K562 (cell line): ENCODE results near the gene PPIA. TPM values are rescaled to one million over a fixed set of nuclear protein-coding genes. Genes with fewer than 3 reads are reported as not detected.
A peak's percentile ranks its signal among the peaks of the same experiment; 100 is the strongest.

Experiments used
- CC2D1A ChIP-seq: fragments of 450-650 bp; IDR thresholded peaks from 2 replicates; pipeline ENCODE4 v1.6.1; 2017; ENCODE audit warnings: mild to moderate bottlenecking
- EGR1 ChIP-seq: fragments of 450-650 bp; conservative IDR thresholded peaks from 2 replicates; pipeline ENCODE4 v1.6.1; 2017; ENCODE audit warnings: mild to moderate bottlenecking
- GABPB1 ChIP-seq: sonication (generic); formaldehyde crosslinking; IDR thresholded peaks from 2 replicates; pipeline ENCODE4 v1.8.0; 2022; ENCODE audit warnings: mild to moderate bottlenecking, missing genetic modification reagents
- JUN ChIP-seq, 2 experiments: sonication (generic) in 1 of 2; formaldehyde crosslinking in 1 of 2; IDR thresholded peaks; 2 replicates each; pipeline versions ENCODE4 v1.6.1 to v1.8.0; 2012 to 2022; ENCODE audit warnings: borderline replicate concordance in 2 of 2, mild to moderate bottlenecking in 2 of 2, improper control_type of control experiment in 1 of 2, low read depth in 1 of 2, low read length in 1 of 2, missing genetic modification reagents in 1 of 2
- MBD2 ChIP-seq: sonication (generic); IDR thresholded peaks from 2 replicates; pipeline ENCODE4 v1.6.1; 2016; ENCODE audit warnings: low read depth, borderline replicate concordance
- MLX ChIP-seq, 2 experiments: fragments of 450-650 bp in 1 of 2; sonication (generic) in 1 of 2; formaldehyde crosslinking; conservative IDR thresholded peaks; 2 replicates each; pipeline versions ENCODE4 v1.4.0 to v1.8.1; 2020 to 2022; ENCODE audit warnings: mild to moderate bottlenecking in 1 of 2, missing genetic modification reagents in 1 of 2
- NONO ChIP-seq, 2 experiments: fragments of 200-400 bp in 1 of 2; fragments of 450-650 bp in 1 of 2; formaldehyde crosslinking in 1 of 2; IDR thresholded peaks; 2 replicates each; pipeline ENCODE4 v1.6.1; 2017; ENCODE audit warnings: low read depth in 2 of 2, mild to moderate bottlenecking in 2 of 2, moderate library complexity in 2 of 2, low read length in 1 of 2
- NRF1 ChIP-seq, 2 experiments: fragments of 450-650 bp; IDR thresholded peaks in 1 of 2; conservative IDR thresholded peaks in 1 of 2; 2 replicates each; pipeline ENCODE4 v1.6.1; 2014; ENCODE audit warnings: mild to moderate bottlenecking in 2 of 2
- OTX1 ChIP-seq: fragments of 450-650 bp; formaldehyde crosslinking; IDR thresholded peaks from 2 replicates; pipeline ENCODE4 v1.4.0; 2022; ENCODE audit warnings: mild to moderate bottlenecking
- PHB ChIP-seq: fragments of 250-450 bp; sonication (Bioruptor Pico); IDR thresholded peaks from 2 replicates; pipeline ENCODE4 v1.5.0; 2021
- PYGO2 ChIP-seq: fragments of 450-650 bp; IDR thresholded peaks from 2 replicates; pipeline ENCODE4 v1.6.1; 2016; ENCODE audit warnings: mild to moderate bottlenecking, missing genetic modification characterization, moderate library complexity, missing compliant biosample characterization
- SAFB ChIP-seq: fragments of 200-400 bp; formaldehyde crosslinking; IDR thresholded peaks from 2 replicates; pipeline ENCODE4 v1.6.1; 2017; ENCODE audit warnings: low read depth, low read length, borderline replicate concordance
- SMARCE1 ChIP-seq: fragments of 450-650 bp; IDR thresholded peaks from 2 replicates; pipeline ENCODE4 v1.7.1; 2016; ENCODE audit warnings: mild to moderate bottlenecking
- SREBF2 ChIP-seq: sonication (generic); formaldehyde crosslinking; IDR thresholded peaks from 2 replicates; pipeline ENCODE4 v1.4.0; 2020; ENCODE audit warnings: mild to moderate bottlenecking, missing genetic modification reagents
- SUPT5H ChIP-seq: fragments of 450-650 bp; IDR thresholded peaks from 2 replicates; pipeline ENCODE4 v1.6.1; 2016
- UBTF ChIP-seq, 2 experiments: IDR thresholded peaks; 2 replicates each; pipeline ENCODE4 v1.6.1; 2012; ENCODE audit warnings: improper control_type of control experiment in 2 of 2, low read depth in 2 of 2, low read length in 2 of 2, borderline replicate concordance in 1 of 2
- ZNF785 ChIP-seq: fragments of 250-450 bp; sonication (Bioruptor Pico); IDR thresholded peaks from 2 replicates; pipeline ENCODE4 v1.4.0; 2020; ENCODE audit warnings: mild to moderate bottlenecking
- polyA plus RNA-seq, 8 experiments: library from polyadenylated mRNA; depleted of rRNA in 4 of 8; stranded (reverse) in 5 of 8; unstranded in 3 of 8; fragments of >200 nt; fragmentation: Nextera tagmentation in 2 of 8; fragmentation: Illumina TruSeq in 1 of 8; extraction: Ambion mirVana in 2 of 8; extraction: Trizol in 1 of 8; gene quantifications; 2 replicates each; pipeline versions ENCODE4 v1.2.1 to v1.2.3, GENCODE V29; 2011 to 2014; ENCODE audit warnings: inconsistent platforms in 1 of 8, missing spikeins in 1 of 8
- total RNA-seq, 7 experiments: library from RNA; depleted of rRNA in 6 of 7; stranded (reverse); fragments of >200 nt in 6 of 7; fragmentation: Illumina TruSeq in 2 of 7; extraction: Trizol in 2 of 7; gene quantifications; 2 replicates each; pipeline versions ENCODE4 v1.2.1 to v1.2.3, GENCODE V29; 2011 to 2021; ENCODE audit warnings: low replicate concordance in 1 of 7
- TF ChIP-seq, protein P1 (sequence below): conservative IDR thresholded peaks from 2 replicates; pipeline ENCODE4 v1.6.1; 2011; ENCODE audit warnings: low read depth, mild to moderate bottlenecking, low read length; ENCODE audit not compliant: control insufficient read depth
- TF ChIP-seq, protein P2 (sequence below): sonication (generic); formaldehyde crosslinking; IDR thresholded peaks from 2 replicates; pipeline ENCODE4 v1.8.0; 2022; ENCODE audit warnings: missing genetic modification reagents, mild to moderate bottlenecking, moderate library complexity, borderline replicate concordance

The PPIA gene
- total and polyA plus RNA-seq, 9 of the 15 experiments (the other 6 are each of a cell fraction or from before 2014, with no cell fraction given), result 2,583 to 7,504 (median 3,973) TPM

DNA sequence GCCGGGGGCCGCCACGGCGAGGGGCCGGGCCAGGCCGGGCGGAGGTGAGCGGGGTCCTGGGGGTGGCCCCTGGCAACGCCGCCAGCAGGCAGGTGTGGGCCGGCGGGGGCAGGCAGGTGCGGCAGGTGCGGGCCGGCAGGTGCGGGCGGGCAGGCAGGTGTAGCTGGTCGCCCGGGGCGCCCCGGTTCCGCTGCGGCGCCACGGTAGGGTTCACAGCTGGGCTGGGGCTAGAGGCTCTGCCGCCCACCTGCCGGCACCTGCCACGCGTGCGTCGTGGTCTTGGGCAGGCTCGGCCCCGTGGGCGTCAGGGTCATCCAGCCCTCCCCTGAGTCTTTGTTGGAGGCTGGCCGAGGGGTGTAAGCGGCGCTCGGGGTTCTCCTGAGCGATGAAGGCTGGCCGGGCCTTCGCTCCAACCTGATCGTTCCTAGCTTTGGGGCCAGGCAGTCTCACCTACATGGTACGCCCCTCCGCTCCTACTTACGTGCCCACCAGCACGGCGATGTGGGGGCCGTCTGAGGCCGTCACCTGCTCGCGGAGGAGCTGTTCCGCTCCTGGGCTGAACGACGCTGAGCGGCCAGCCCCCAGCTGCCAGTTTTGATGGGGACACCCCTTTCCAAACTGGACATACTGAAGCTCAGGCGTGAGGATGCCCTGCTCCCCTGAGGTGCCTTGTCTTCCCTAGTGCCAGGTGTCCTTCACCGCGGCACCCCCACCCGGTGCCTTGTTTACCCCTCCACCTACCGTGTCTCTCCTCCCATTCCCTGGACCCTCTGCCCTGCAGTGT is 47.3 kb upstream of the PPIA start (continued):
- TF ChIP-seq NRF1 (conservative IDR thresholded peaks at IDR 0.05 in 1 of 2, IDR thresholded peaks at IDR 0.05 in 1 of 2), result 0 out of 4 replicates have a peak, but pooled peaks of 1 of the 2 experiments have one; percentile 15
- TF ChIP-seq SREBF2 (CRISPR knock-in tag), result no peak
- TF ChIP-seq EGR1, result peak; percentile 58
- TF ChIP-seq ZNF785, result no peak
- TF ChIP-seq SAFB, result peak; percentile 40; the same call in 1 of the 2 replicates
- TF ChIP-seq MLX (CRISPR knock-in tag; conservative IDR thresholded peaks at IDR 0.05), result no peak
- TF ChIP-seq, protein P1, sequence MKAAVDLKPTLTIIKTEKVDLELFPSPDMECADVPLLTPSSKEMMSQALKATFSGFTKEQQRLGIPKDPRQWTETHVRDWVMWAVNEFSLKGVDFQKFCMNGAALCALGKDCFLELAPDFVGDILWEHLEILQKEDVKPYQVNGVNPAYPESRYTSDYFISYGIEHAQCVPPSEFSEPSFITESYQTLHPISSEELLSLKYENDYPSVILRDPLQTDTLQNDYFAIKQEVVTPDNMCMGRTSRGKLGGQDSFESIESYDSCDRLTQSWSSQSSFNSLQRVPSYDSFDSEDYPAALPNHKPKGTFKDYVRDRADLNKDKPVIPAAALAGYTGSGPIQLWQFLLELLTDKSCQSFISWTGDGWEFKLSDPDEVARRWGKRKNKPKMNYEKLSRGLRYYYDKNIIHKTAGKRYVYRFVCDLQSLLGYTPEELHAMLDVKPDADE, result 0 out of 2 replicates have a peak, but pooled peaks have one; percentile 41
- TF ChIP-seq MBD2, result 0 out of 2 replicates have a peak, but pooled peaks have one; percentile 1
- no peak for TF ChIP-seq PHB (CRISPR knock-in tag)
- TF ChIP-seq, protein P2, sequence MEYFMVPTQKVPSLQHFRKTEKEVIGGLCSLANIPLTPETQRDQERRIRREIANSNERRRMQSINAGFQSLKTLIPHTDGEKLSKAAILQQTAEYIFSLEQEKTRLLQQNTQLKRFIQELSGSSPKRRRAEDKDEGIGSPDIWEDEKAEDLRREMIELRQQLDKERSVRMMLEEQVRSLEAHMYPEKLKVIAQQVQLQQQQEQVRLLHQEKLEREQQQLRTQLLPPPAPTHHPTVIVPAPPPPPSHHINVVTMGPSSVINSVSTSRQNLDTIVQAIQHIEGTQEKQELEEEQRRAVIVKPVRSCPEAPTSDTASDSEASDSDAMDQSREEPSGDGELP (CRISPR knock-in tag), result peak; percentile 26; the same call in 1 of the 2 replicates
- TF ChIP-seq JUN (IDR thresholded peaks at IDR 0.05; ENCODE audit: borderline replicate concordance, low read depth, low read length), result no peak
- TF ChIP-seq JUN (CRISPR knock-in tag; IDR thresholded peaks at IDR 0.05; ENCODE audit: borderline replicate concordance), result no peak
- no peak for TF ChIP-seq PYGO2 (tag)
- peak; percentile 53; the same call in 1 of the 2 replicates for TF ChIP-seq SUPT5H
- TF ChIP-seq NONO (IDR thresholded peaks at IDR 0.05; ENCODE audit: low read depth in 2 of 2, low read length in 1 of 2), result peak in 1 of 2 experiments; percentile 51; a peak in 1 of 4 replicates
- TF ChIP-seq UBTF (IDR thresholded peaks at IDR 0.05; ENCODE audit: borderline replicate concordance in 1 of 2, low read depth in 2 of 2, low read length in 2 of 2), result no peak
- no peak for TF ChIP-seq SMARCE1
- TF ChIP-seq CC2D1A, result no peak
- TF ChIP-seq OTX1 (CRISPR knock-in tag), result no peak
- 0 out of 2 replicates have a peak, but pooled peaks have one; percentile 17 for TF ChIP-seq GABPB1
